ENCODE results near the gene PARD3B.

DNA sequence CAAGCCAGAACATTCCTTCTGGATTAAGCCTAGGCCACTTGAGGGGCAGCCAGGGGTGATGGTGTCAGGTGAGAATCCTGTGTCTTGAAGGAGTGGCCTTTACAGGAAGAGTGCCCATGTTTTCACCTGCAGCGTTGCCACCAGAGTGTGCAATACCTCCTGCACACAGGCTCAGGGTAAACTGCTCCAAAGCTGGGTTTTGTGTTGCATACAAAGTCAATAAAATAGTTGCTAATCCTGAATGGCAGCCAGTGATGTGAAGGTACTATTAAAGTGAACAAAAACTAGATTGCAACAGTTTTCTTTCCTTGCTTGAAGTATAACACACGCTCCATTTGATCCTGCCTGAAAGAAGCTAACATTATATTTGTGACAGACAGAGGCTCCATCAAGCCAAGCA is 1072.6 kb downstream of the PARD3B start:
- TF ChIP-seq, protein P1, sequence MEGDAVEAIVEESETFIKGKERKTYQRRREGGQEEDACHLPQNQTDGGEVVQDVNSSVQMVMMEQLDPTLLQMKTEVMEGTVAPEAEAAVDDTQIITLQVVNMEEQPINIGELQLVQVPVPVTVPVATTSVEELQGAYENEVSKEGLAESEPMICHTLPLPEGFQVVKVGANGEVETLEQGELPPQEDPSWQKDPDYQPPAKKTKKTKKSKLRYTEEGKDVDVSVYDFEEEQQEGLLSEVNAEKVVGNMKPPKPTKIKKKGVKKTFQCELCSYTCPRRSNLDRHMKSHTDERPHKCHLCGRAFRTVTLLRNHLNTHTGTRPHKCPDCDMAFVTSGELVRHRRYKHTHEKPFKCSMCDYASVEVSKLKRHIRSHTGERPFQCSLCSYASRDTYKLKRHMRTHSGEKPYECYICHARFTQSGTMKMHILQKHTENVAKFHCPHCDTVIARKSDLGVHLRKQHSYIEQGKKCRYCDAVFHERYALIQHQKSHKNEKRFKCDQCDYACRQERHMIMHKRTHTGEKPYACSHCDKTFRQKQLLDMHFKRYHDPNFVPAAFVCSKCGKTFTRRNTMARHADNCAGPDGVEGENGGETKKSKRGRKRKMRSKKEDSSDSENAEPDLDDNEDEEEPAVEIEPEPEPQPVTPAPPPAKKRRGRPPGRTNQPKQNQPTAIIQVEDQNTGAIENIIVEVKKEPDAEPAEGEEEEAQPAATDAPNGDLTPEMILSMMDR (IDR thresholded peaks at IDR 0.05; ENCODE audit: low read length): no peak
- TF ChIP-seq EZH2phosphoT487 (IDR thresholded peaks at IDR 0.05; ENCODE audit: low read length) (no peak), EZH2 (optimal IDR thresholded peaks at IDR 0.05; ENCODE audit: low read depth, low read length) (no peak)

Measured in MM.1S (cell line).